HS-5 (cell line): ENCODE data around the gene CRYBG1.
"Not testable (repeated sequence)": the region's sequence is repeated elsewhere in the genome, so short reads cannot be mapped to it uniquely, and the experiment has no call there.

Experiments
- DNase-seq: peaks from one replicate; pipeline ENCODE4 v3.0.0-alpha.2; 2012; ENCODE audit warnings: low read depth

The CRYBG1 gene

DNA sequence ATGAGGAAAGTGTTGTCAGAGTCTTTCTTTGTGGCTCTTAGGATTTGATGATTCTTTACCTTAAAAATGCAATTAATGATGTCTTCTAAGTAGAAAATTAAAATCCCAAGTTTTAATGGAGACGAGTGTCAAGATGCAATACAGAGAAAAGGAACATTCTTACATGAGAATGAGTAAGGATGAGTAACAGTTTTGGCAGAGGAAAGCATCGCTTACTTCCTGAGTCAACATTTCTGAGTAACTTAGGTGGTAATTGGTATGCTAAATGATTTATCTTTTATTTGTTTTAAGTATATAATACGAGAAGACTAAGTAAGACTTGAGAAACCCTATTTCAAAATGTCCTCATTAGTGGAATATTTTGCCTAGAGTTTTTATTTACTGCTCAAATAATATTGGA is 167.5 kb downstream of the CRYBG1 start:
- peak; percentile 94 for DNase-seq

DNA sequence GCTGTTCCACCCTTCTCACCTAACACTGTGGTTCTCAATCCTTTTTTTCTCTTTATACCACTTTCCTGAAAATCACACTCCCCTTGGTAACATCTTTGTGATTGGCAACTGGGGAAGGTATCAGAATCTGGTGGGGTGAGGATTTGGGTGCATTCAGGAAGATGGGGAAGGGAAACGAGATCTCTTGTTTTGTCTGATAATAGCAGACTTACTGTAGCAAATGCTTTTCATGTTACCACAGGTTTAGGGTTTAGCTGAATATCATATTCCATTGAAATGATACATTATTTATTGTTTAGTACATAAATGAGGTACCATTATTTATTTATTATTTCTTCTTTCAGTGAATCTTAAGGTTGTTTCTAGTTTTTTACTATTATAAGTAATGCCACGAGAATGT is 168.0 kb downstream of the CRYBG1 start:
- no peak for DNase-seq

DNA sequence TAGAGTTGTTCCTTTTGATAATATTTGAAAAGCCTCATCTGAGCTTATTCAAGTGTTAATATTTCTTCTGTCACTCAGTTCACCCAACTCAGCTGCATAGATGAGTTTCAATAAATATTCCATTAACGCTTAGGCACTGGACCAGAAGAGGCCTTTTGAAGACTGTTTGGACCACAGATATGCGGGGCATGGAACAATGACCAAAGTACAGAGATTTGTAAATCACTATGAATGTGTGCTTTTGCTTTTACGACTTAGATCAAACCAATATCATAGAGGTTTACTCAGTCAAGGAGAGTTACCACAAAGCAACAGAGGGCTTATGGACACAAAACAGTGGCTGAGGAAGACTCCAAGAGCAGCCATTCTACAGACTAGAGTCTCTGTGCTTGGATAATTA is 168.9 kb downstream of the CRYBG1 start:
- no peak for DNase-seq

DNA sequence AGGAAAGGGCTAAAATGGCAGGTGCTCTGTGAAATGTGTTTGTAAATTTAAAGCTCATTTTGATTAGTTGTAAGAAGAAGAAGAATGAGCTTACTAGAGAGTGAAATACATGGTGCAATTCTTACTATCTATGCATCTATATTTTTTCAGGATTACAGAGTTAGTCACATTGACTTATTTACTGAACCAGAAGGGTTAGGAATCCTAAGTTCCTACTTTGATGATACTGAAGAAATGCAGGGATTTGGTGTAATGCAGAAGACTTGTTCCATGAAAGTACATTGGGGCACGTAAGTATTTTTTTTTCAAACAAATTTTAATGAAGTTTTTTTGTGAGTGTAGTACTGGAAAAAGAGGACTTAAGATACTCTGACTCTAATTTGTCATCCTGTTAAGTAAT is 169.5 kb downstream of the CRYBG1 start:
- no peak for DNase-seq

DNA sequence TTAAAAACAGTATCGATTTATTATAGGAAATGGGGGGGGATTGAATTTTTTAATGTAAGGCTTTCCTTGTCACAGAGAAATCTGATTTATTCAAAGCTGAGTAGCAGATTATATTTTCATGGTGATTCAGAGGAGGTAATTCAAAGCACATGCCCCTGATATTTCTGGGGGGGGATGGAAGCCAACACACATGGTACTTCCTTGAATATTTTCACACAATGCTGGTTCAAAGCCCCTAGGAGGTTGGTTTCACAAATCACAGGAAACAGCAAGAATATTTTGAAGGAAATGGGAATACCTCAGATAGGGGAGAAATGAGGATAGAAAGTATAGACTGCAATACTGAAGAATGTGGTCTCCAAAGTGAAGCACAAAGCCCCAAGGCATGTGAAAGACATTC is 170.0 kb downstream of the CRYBG1 start:
- DNase-seq, result no peak

DNA sequence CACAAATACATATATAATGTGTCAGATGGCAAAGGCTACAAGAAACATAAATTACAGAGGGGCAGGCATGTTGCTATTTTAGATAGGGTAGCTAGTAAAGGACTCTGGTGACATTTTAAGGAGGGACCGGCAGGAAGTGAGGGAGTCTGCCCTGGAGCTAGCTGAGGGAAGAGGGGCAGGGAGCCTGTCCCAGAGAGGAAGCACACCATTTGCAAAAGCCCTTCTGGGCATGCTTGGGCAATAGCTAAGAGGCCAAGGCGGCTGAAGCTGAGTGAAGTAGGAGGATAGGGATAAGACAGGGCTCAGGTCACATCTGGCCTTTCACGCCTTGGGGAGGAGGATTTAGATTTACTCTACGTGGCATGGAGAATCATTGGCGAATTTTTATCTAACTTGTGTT is 172.5 kb downstream of the CRYBG1 start:
- DNase-seq, result no peak

DNA sequence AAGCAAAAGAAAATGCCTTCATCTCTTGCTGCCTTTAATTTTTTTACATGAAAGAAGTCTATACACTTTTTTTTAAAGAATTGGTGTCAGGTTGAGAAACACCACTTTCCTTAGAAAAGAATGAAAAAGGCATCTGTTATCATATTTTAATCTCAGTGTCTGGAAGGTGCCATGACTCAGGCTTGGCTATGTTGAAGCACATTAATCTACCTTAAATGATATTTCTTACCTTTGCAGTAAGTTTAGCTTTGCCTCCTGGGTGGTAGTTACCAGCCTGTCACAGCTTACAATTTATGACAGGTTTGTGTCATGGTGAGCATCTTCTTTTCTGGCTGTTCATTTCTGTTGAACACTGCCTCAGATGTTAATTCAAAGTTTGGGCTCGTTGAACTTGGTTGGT is 173.5 kb downstream of the CRYBG1 start:
- no peak for DNase-seq

DNA sequence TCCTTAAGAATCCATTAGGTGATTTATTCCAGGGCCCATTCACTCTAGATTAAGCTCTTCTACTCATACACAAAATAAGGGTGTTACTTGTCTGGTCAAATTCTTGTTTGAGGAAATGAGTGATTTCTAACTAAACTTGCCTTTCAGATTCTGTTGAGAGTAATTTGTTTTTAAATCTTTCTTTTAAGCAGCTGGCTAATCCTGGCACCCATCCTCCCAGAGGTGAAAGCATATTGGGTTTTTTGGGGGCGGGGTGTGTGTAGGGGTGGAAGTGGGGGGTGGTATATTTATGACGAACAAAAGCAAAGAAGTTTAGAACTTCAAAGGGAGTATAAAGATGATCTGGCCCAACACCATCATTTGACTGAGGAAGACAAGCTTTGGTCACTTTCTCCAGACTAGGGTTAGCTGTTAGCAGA is 174.1 kb downstream of the CRYBG1 start:
- DNase-seq, result no peak

DNA sequence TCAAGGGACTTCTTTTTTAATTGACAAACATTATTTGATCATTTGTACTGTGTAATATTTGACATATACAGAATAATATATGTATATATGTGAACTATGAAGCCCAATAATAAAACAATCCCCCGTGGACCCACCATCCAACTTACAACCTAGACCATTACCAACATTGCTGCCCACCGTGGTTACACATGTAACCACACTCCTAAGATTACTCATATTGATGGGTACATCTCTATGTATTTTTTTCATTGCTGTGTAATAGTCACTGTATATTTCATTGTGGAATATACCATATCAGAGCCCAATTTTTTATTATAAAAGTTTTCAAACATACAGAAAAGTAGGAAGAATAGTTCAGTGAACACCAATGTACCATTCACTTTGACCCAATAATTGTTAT is 174.5 kb downstream of the CRYBG1 start:
- no peak for DNase-seq

DNA sequence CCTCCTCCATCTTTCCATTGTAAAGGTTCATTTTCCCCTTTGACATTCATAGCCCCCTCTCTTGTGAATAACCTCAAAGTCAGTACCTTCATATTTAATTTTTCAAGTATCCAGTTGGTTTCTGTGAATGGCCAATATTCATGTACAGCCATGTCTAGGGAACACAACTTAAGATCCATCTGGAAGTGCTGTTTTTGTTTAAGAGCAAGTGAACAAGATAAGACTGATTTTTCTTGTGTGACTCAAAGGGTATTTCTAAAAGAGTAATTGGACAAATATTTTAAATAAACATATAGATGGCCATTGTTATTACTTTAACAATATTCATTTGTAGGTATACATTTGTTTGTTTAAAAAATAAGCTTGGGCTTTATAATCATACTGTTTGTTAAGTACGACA is 175.8 kb downstream of the CRYBG1 start:
- no peak for DNase-seq

DNA sequence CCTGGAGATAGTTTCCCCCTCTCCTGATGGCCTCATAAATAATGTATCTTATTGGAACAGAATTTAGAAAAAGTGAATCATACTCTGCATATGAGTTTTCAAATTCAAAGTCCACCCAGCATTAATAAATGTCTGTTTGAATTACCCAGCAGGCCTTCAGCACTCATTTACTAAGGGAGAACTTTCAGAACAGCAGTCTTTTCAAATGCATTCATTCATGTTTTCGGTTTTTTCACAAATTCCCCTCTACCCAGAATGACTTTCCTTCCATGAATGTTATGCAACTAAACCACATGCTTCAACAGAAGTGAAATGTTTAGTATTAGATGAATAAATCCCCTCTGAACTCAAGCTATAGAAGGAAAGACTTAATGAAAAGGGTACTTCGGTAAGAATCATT is 176.3 kb downstream of the CRYBG1 start:
- DNase-seq, result no peak

DNA sequence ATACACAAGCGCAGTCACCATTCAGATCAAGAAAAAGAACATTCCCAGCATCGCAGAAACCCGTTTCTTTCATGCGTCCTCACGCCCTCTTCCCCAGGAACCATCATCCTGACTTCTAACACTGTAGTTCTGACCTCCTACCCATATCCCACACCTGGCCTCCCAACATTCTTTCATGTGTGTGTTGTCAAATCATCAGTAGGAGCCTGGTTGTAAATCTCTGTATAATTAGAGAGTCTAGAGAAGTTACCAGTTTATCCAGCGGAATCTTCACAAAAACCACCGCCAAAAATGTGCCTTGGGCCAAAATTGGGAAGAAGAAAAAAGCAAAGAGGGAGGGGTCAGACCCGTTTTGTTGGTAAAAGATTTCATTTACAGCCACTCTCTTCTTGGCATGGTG is 177.1 kb downstream of the CRYBG1 start:
- no peak for DNase-seq

DNA sequence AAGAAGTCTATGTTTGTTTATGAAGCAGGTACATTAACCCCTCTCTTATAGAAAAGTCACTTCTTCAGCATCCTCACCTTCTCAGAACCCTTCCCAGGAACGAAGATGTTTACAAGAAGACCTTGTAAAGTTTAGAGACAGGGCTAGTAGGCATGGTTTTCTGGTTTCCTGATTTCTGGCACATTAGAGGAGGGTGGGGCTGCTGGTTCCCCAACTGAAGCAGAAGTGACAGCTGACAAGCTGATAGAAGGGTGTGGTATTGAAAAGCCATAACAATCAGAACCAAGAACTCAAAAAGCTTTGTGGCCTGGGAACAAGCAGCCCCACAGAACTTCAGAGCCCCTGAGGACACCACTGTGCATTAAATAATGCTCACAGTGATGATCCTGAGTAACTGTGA is 177.6 kb downstream of the CRYBG1 start:
- DNase-seq, result no peak

DNA sequence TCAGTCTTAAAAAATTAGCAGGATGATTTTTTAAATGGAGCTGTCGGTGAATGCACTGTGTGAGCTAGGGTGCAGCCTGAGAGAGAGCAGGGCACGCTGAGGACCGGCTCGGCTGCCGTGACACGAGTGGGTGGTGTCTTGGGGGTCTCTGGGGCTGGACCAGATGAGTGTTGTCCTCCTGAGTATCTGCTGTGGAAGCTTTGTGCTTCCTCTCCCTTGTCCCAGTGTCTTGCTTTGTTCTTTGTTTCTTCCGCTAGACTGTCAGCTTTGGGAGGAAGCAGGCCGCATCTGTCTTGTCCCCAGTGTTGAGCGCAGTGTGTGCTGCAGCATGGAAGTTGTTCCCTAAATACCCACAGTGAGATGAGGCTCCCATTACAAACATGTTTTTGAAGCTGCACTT is 179.4 kb downstream of the CRYBG1 start:
- DNase-seq, result no peak

DNA sequence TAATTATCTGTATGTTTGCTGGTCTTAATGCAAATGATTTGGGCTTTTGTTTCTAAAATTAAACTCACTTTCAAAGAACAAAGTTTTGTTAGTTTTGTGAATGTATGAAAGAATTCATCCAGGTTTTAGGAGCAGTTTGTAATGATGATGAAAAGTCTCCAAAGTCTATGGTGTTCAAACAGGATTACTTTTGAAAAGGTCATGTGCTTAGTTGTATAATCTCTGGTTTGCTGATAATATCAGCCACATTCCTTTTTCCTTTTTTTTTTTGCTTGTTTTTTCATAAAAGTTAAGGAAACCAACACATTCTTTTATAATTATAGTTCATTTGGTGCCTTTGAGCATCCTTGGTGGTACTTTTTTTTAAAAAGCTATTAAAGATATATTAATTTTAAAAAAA is 179.9 kb downstream of the CRYBG1 start:
- no peak for DNase-seq

DNA sequence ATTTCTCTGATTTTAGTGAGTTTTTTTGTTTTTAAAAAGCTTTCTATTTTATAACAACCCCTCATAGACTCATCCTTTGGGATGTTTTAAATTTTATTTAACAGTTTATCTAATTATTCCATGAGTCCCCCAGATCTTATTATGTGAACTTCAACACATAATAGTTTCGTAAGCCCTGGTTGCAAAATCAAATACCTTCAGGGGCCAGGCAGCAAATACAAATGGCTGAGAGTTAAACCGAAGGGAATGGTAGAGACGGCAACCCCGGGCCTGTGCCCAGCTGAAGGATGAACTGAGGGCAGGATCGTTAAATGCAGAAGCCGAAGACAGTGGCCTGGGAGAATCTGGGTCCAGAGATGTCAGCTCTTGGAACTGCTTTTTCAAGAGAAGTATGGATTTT is 180.4 kb downstream of the CRYBG1 start:
- DNase-seq, result no peak

DNA sequence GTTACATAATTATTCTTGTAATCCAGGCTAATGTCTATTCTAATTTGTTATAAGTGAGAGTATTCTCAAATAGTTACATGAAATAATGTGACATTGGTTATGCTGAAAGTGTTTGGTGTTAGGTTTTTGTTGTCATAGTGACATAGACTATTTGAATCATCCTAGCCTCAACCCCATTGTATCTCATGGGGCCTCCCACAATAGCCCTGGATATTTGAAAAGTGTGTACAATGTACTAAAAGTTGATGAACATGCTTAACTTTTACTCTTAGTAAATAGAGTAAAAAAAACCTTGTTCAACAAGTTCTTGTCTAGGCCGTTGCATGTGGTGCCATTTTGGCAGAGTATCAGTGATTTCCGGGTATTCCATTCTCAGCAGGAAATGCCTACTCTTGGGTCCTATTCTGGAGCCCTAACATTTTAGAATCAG is 185.8 kb downstream of the CRYBG1 start:
- no peak for DNase-seq

DNA sequence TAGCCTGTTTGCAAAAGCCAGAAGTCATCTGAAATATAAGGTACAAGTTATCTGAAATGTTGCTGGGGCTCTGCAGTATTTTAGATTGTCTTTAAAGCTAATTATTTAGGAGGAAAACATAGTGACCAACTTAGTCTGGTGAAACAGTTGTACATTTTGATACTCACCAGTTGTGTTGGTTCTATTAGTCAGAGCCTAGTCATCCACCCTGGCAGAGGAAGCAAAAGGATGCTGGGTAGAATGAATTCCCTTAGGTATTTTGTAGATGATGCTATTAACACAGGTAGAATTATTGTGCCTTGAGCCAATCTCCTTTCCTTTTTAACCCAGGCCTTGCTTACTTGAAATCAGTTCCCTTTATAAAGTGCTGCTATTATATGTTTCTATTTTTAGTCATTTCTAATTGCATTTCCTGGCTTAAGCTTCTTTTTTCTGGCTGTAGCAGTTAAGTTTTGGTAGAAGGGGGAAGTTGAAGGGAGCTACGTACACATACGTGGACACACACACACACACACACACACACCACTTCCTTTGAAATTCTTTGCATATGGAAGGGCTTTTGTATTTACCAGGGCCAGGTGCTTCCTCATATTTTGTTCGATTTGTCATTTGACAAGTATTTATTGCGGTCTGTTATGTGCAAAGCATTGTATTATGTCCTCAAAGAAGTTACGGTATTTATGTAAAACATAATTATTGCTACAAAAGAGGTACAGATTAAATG is 186.3 kb downstream of the CRYBG1 start:
- peak; percentile 82 for DNase-seq

DNA sequence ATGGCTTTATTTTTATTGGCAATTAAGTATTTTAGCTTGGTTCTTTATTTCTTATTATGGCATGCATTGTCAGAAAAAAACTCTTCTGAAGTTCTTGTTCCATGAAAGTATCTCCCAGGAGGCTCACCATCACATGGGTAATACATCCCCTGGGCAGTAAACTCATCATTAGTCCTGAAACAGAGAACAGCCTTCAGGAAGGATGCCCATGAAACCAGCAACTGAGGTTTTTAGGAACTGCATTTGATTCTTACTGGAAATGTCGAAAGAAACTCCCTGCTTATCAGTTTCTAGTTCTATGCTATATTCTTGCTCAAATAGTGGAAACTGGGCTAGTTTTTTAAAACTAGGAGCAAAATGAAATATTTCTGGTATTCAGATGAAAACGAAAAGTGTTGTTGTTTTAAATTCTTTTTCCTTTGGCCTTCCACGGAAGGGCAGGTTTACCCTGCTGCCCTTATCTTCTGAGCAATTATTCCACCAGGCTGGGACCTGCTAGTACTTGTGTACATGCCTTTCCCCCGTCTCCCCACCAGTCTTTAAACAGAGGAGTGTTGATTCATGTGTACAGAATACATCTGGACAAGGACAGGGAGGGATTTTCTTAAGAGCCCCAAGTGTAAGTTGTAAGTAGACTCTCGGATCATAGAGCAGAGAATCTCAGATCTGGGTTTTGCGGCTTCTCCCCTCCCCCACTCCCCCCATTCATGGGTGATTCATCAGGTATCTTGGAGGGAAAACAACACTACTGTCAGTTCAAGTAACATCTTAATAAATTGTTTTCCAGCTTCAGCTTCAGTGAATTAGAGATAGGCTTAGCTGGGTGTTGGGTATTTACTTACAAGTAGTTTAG is 187.3 kb downstream of the CRYBG1 start:
- no peak for DNase-seq

DNA sequence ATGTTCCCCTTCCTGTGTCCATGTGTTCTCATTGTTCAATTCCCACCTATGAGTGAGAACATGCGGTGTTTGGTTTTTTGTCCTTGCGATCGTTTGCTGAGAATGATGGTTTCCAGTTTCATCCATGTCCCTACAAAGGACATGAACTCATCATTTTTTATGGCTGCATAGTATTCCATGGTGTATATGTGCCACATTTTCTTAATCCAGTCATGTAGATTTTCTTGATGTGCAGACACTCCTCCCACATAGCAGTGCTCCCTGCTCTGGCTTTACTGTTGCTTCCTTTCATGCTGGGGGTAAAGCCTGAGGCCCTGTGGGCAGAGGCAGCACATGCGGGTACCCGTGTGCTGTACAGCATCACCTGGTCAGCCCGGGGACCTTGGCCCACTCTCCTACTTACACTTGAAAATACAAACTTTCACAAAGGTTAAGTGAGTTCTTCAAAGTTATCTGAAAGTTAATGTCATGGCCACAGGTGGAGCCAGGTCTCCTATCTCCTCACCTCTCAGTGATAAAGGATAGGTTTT is 188.5 kb downstream of the CRYBG1 start:
- not testable (repeated sequence) for DNase-seq

DNA sequence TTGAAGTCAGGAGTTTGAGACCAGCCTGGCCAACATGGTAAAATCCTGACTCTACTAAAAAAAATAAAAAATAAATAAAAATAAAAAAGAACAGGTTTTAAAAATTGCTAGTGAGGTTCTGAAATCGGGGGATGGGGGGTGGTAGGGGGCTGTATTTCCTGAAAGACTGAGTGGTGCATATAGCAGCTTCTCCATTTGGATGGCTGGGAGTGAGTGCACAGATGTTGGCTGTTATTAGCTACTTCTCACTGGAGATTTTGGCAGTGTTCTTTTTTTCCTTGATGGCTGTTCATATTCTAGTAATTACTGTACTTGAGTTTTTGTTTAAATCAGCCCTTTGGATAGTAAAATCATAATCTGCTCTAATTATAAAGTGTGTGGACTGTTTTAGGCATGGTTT is 189.0 kb downstream of the CRYBG1 start:
- DNase-seq, result no peak

DNA sequence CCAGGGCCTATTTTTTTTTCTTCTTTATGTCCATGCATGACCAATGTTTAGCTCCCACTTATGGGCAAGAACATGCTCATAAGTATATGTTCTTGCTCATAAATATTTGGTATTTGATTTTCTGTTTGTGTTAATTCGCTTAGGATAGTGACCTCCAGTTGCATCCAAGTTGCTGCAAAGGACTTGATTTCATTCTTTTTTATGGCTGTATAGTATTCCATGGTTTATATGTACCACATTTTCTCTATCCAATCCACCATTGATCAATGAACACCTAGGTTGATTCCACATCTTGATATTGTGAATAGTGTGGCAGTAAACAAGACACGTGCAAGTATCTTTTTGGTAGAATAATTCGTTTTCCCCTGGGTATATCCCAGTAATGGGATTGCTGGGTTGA is 190.6 kb downstream of the CRYBG1 start:
- DNase-seq, result no peak

DNA sequence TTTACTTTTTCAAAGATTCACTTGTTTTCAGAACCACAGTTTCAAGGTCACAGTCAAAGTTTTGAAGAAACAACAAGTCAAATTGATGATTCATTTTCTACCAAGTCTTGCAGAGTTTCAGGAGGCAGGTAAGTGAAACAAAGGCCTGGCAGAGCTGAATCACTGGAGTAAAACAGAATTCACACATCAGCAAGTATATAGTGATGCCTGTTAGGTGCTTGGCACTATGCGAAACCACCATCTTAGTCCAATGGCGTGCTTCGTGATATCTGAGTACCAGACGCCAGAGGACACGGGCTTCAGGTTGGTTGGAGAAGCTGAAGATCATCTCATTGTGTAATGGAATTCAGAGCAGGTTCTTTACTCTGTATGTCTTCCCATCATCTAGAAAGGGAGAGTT is 192.9 kb downstream of the CRYBG1 start:
- DNase-seq, result no peak
